ENCODE measurements around the gene COL27A1.
"Not testable (repeated sequence)": the region's sequence is repeated elsewhere in the genome, so short reads cannot be mapped to it uniquely, and the experiment has no call there.

The COL27A1 gene

DNA sequence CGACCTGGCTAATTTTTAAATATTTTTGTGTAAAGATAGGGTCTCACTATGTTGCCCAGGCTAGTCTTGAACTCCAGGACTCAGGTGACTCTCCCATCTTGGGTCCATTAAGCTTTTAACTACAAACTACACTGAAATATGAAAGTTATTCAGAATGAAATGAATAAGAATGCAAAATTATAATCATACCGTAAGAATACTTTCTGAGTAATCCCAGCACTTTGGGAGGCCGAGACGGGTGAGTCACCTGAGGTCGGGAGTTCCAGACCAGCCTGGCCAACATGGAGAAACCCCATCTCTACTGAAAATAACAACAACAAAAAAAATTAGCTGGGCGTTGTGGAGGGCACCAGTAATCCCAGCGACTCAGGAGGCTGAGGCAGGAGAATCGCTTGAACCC is 166.4 kb downstream of the COL27A1 start:
- H3K9ac ChIP-seq (ENCODE audit: low read depth, low read length), result no peak overlapping the region
- no peaks in the 10 kb centered on the region for H3K36me3 ChIP-seq (ENCODE audit: insufficient read depth, low read length)
- no peaks in the 10 kb centered on the region for H3K9me3 ChIP-seq (ENCODE audit: control insufficient read depth, insufficient read depth, low read length)
- peaks cover 2% of the 10 kb centered on the region; the same call in 1 of the 2 replicates for H3K4me1 ChIP-seq (ENCODE audit: insufficient read depth, low read length)

GRCh38 chr9:114322160-114322818 is 167.0 kb downstream of the COL27A1 start:
- not testable (repeated sequence) for H3K4me1 ChIP-seq (ENCODE audit: insufficient read depth, low read length); H3K36me3 ChIP-seq (ENCODE audit: insufficient read depth, low read length); H3K9ac ChIP-seq (ENCODE audit: low read depth, low read length); H3K9me3 ChIP-seq (ENCODE audit: control insufficient read depth, insufficient read depth, low read length)

GRCh38 chr9:114322831-114323531 is 167.6 kb downstream of the COL27A1 start, which contains the start of gene ORM1:
Gene ORM1, plus strand, starts transcription at chr9:114323098. Its CDS starts 36 bp downstream, at chr9:114323134.
- H3K9ac ChIP-seq (ENCODE audit: low read depth, low read length); H3K4me1 ChIP-seq (ENCODE audit: insufficient read depth, low read length); H3K9me3 ChIP-seq (ENCODE audit: control insufficient read depth, insufficient read depth, low read length); H3K36me3 ChIP-seq (ENCODE audit: insufficient read depth, low read length): not testable (repeated sequence)

- not testable (repeated sequence) for H3K36me3 ChIP-seq (ENCODE audit: insufficient read depth, low read length)
Observed at GRCh38 chr9:114323849-114324248, 168.5 kb downstream of the COL27A1 start.

GRCh38 chr9:114324492-114324891 is 169.2 kb downstream of the COL27A1 start:
- no peaks in the 10 kb centered on the region for H3K9me3 ChIP-seq (ENCODE audit: control insufficient read depth, insufficient read depth, low read length)
- no peaks in the 10 kb centered on the region for H3K4me1 ChIP-seq (ENCODE audit: insufficient read depth, low read length)
- no peaks in the 10 kb centered on the region for H3K36me3 ChIP-seq (ENCODE audit: insufficient read depth, low read length)
- H3K9ac ChIP-seq (ENCODE audit: low read depth, low read length), result no peak overlapping the region

More at GRCh38 chr9:114323849-114324248, 168.5 kb downstream of the COL27A1 start:
- H3K4me1 ChIP-seq (ENCODE audit: insufficient read depth, low read length); H3K9ac ChIP-seq (ENCODE audit: low read depth, low read length); H3K9me3 ChIP-seq (ENCODE audit: control insufficient read depth, insufficient read depth, low read length): not testable (repeated sequence)

DNA sequence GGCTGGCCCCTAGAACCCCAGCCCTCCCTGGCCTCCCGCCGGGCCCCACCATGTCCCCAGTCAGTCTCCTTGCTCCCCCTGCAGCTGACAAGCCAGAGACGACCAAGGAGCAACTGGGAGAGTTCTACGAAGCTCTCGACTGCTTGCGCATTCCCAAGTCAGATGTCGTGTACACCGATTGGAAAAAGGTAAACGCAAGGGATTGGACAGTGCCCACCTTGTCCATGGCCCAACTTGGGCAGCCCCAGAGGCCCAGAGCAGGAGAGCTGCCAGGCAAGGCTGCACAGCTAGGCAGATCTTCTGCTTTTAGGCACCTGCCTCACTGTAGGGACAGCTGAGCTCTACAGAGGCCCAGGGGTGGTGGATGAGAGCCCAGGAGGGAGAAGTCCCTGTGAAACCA is 169.6 kb downstream of the COL27A1 start:
- not testable (repeated sequence) for H3K4me1 ChIP-seq (ENCODE audit: insufficient read depth, low read length); H3K36me3 ChIP-seq (ENCODE audit: insufficient read depth, low read length)

GRCh38 chr9:114325684-114326254 is 170.4 kb downstream of the COL27A1 start:
- H3K9me3 ChIP-seq (ENCODE audit: control insufficient read depth, insufficient read depth, low read length); H3K4me1 ChIP-seq (ENCODE audit: insufficient read depth, low read length); H3K36me3 ChIP-seq (ENCODE audit: insufficient read depth, low read length); H3K9ac ChIP-seq (ENCODE audit: low read depth, low read length): not testable (repeated sequence)

More for the DNA sequence above, 169.6 kb downstream of the COL27A1 start:
- H3K9me3 ChIP-seq (ENCODE audit: control insufficient read depth, insufficient read depth, low read length); H3K9ac ChIP-seq (ENCODE audit: low read depth, low read length): not testable (repeated sequence)

DNA sequence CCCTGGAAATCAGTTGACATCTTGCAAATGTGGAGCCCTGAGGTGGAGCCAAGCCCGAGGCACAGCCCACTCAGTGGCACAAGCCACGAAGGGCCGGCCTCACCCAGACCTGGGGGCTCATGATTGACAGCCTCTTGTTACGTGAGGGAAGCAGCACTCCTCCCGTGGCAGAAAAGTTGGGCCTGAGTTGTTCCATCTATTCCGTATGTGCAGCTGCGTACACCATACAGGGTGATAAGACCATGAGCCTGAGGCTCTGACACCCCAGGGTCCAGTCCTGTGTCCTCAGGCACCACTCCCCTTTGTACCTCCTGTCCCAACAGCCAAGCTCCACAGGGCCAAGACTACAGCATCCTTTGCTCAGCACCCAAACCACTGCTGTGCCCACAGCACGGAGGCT is 172.4 kb downstream of the COL27A1 start:
- Histone ChIP-seq H3K4me1 (ENCODE audit: insufficient read depth, low read length) (no peaks in the 10 kb centered on the region), H3K9me3 (ENCODE audit: control insufficient read depth, insufficient read depth, low read length) (no peaks in the 10 kb centered on the region), H3K36me3 (ENCODE audit: insufficient read depth, low read length) (no peaks in the 10 kb centered on the region), H3K9ac (ENCODE audit: low read depth, low read length) (no peak overlapping the region)

DNA sequence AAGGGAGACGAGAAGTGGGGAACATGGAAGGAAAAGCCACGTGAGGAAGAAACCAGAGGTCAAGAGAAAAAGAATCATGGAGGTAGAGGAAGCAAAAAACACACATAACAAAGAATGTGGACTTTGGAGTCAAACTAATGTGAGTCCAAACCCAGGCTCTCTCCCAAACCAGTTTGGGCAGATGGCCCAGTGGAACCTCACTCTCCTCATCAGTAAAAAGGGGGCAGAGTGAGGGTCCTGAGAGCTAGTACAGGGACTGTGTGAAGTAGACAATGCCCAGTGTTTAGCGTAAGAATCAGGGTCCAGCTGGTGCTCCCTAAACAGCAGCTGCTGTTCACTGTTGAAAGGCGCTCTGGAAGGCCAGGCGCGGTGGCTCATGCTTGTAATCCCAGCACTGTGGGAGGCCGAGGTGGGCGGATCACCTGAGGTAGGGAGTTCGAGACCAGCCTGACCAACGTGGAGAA is 173.1 kb downstream of the COL27A1 start:
- H3K4me1 ChIP-seq (ENCODE audit: insufficient read depth, low read length); H3K9ac ChIP-seq (ENCODE audit: low read depth, low read length); H3K9me3 ChIP-seq (ENCODE audit: control insufficient read depth, insufficient read depth, low read length); H3K36me3 ChIP-seq (ENCODE audit: insufficient read depth, low read length): not testable (repeated sequence)

DNA sequence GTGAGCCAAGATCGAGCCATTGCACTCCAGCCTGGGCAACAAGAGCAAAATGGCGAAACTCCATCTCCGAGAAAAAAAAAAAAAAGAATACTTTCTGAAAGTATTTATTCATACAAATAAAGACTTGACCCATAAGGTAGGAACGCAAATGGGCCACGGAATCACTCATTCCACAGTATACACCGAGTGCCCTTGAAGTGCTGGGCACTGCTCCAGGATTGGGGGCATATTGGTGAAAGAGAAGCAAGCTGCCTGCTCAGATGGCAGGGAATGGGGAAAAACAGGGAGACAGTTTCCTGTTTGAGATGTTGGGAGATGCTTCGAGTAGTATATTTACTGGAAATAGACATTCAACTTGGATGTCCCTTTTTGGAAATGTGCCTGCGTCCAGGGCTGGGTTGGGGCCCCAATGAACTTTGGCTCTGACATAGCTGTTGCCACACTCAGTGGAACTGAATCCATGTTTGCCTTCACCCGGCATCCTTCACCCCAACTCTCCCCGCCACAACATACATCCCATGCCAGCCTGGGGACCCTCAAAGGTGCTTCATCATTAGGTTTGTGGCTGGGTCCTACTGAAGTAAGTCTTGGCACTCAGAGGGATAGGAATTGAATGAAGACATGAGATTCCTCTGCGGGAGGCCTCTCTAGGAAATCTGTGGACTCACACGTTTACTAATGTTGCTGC is 173.7 kb downstream of the COL27A1 start:
- H3K4me1 ChIP-seq (ENCODE audit: insufficient read depth, low read length); H3K9ac ChIP-seq (ENCODE audit: low read depth, low read length); H3K36me3 ChIP-seq (ENCODE audit: insufficient read depth, low read length); H3K9me3 ChIP-seq (ENCODE audit: control insufficient read depth, insufficient read depth, low read length): not testable (repeated sequence)

- not testable (repeated sequence) for H3K9ac ChIP-seq (ENCODE audit: low read depth, low read length); H3K36me3 ChIP-seq (ENCODE audit: insufficient read depth, low read length); H3K9me3 ChIP-seq (ENCODE audit: control insufficient read depth, insufficient read depth, low read length); H3K4me1 ChIP-seq (ENCODE audit: insufficient read depth, low read length)
Observed at GRCh38 chr9:114329625-114330022, 174.3 kb downstream of the COL27A1 start, which contains the start of gene ORM2. Gene ORM2, plus strand, starts transcription at chr9:114329869. Its CDS starts 36 bp downstream, at chr9:114329905.

- Histone ChIP-seq H3K36me3 (ENCODE audit: insufficient read depth, low read length) (peaks cover 7% of the 10 kb centered on the region; the same call in 1 of the 2 replicates), H3K9ac (ENCODE audit: low read depth, low read length) (no peak overlapping the region), H3K4me1 (ENCODE audit: insufficient read depth, low read length) (no peaks in the 10 kb centered on the region), H3K9me3 (ENCODE audit: control insufficient read depth, insufficient read depth, low read length) (no peaks in the 10 kb centered on the region)
Observed at GRCh38 chr9:114330636-114331035, 175.3 kb downstream of the COL27A1 start.

GRCh38 chr9:114331229-114332195 is 176.2 kb downstream of the COL27A1 start:
- not testable (repeated sequence) for H3K4me1 ChIP-seq (ENCODE audit: insufficient read depth, low read length); H3K36me3 ChIP-seq (ENCODE audit: insufficient read depth, low read length); H3K9ac ChIP-seq (ENCODE audit: low read depth, low read length); H3K9me3 ChIP-seq (ENCODE audit: control insufficient read depth, insufficient read depth, low read length)

Data from ES-I3 (cell line).